ENCODE results near the gene GOLGA3.

GOLGA3 gene

GRCh38 chr12:132772606-132773005 lies 56.1 kb downstream of the GOLGA3 start:
- no peak for TF ChIP-seq CTCF (IDR thresholded peaks at IDR 0.05; ENCODE audit: low read length, missing control alignments)
- no peak for DNase-seq (ENCODE audit: low read depth)

GRCh38 chr12:132771126-132771838 lies 57.4 kb downstream of the GOLGA3 start:
- H3K4me3 ChIP-seq (replicated peaks; ENCODE audit: low read depth, low read length), result no peak overlapping the region
- no peak for TF ChIP-seq CTCF (IDR thresholded peaks at IDR 0.05; ENCODE audit: low read length, missing control alignments)
- no peak for DNase-seq (ENCODE audit: low read depth)

More at GRCh38 chr12:132772606-132773005, 56.1 kb downstream of the GOLGA3 start:
- no peak overlapping the region for H3K4me3 ChIP-seq (replicated peaks; ENCODE audit: low read depth, low read length)

- no peak overlapping the region for H3K4me3 ChIP-seq (replicated peaks; ENCODE audit: low read depth, low read length)
- DNase-seq (ENCODE audit: low read depth), result peak; percentile 66
- no peak for TF ChIP-seq CTCF (IDR thresholded peaks at IDR 0.05; ENCODE audit: low read length, missing control alignments)
These were observed 62.1 kb downstream of the GOLGA3 start for GRCh38 chr12:132766380-132767085.

- no peak overlapping the region for H3K4me3 ChIP-seq (replicated peaks; ENCODE audit: low read depth, low read length)
- TF ChIP-seq CTCF (IDR thresholded peaks at IDR 0.05; ENCODE audit: low read length, missing control alignments), result no peak
- no peak for DNase-seq (ENCODE audit: low read depth)
These were observed 63.3 kb downstream of the GOLGA3 start for GRCh38 chr12:132765361-132765760.

GRCh38 chr12:132764231-132764630 lies 64.4 kb downstream of the GOLGA3 start:
- DNase-seq (ENCODE audit: low read depth), result no peak
- H3K4me3 ChIP-seq (replicated peaks; ENCODE audit: low read depth, low read length), result no peak overlapping the region
- TF ChIP-seq CTCF (IDR thresholded peaks at IDR 0.05; ENCODE audit: low read length, missing control alignments), result no peak

- H3K4me3 ChIP-seq (replicated peaks; ENCODE audit: low read depth, low read length), result peak overlapping the region; percentile 69
- peak; percentile 90 for DNase-seq (ENCODE audit: low read depth)
- TF ChIP-seq CTCF (IDR thresholded peaks at IDR 0.05; ENCODE audit: low read length, missing control alignments), result no peak
These were observed 66.6 kb downstream of the GOLGA3 start for GRCh38 chr12:132761921-132762583.

All from fibroblast of pulmonary artery (primary cell).